IMR-90 (cell line): ENCODE results near the gene NXPE1. TPM values are rescaled to one million over a fixed set of nuclear protein-coding genes. Genes with fewer than 3 reads are reported as not detected.

Source experiments
- ATAC-seq: fragments of 200-7000 bp; cut with Tn5 transposase; 2 replicates; pipeline ENCODE4 v1.9.1; 2020; ENCODE audit warnings: low read depth, mild to moderate bottlenecking, moderate library complexity
- BruUV-seq: library from RNA; stranded (reverse); fragments of 400-500 nt; replicated peaks from 2 replicates; lab custom pipeline; 2021; lab: Mats Ljungman, UMichigan
- CTCF ChIA-PET: fragments of 300-600 bp; formaldehyde crosslinking; extraction: SDS; loops from one replicate; lab custom pipeline; 2021; ENCODE audit warnings: antibody characterized with exemption; lab: Yijun Ruan, JAX
- POLR2A ChIA-PET: fragments of 300-600 bp; sonication (Branson Sonifier 250); formaldehyde crosslinking; loops from one replicate; lab custom pipeline; 2022; ENCODE audit warnings: antibody characterized with exemption; ENCODE audit not compliant: unreplicated experiment; lab: Charles Lee
- DNase-seq: peaks from one replicate; pipeline ENCODE4 v3.0.0; 2013
- H2AFZ ChIP-seq: replicated peaks from 2 replicates; pipeline ENCODE3; 2013; ENCODE audit warnings: low read length, mild to moderate bottlenecking; ENCODE audit not compliant: poor library complexity
- H2AK5ac ChIP-seq: 2 replicates; pipeline ENCODE4 v1.6.1; 2013; ENCODE audit warnings: low read depth, low read length, inconsistent platforms
- H2AK9ac ChIP-seq: replicated peaks from 2 replicates; pipeline ENCODE3; 2013; ENCODE audit warnings: mild to moderate bottlenecking, low read depth, low read length, moderate library complexity; ENCODE audit not compliant: poor library complexity
- H2BK120ac ChIP-seq: 2 replicates; pipeline ENCODE4 v1.6.1; 2013; ENCODE audit warnings: low read depth, low read length, inconsistent platforms
- H2BK15ac ChIP-seq: 3 replicates; pipeline ENCODE4 v1.6.1; 2013; ENCODE audit warnings: low read depth, low read length, inconsistent platforms
- H2BK20ac ChIP-seq: 2 replicates; pipeline ENCODE4 v1.6.1; 2013; ENCODE audit warnings: low read depth, mild to moderate bottlenecking, inconsistent platforms, low read length, moderate library complexity
- H2BK5ac ChIP-seq: 2 replicates; pipeline ENCODE4 v1.6.1; 2013; ENCODE audit warnings: mild to moderate bottlenecking, low read depth, low read length, inconsistent platforms; ENCODE audit not compliant: poor library complexity, severe bottlenecking
- H3K14ac ChIP-seq: replicated peaks from 2 replicates; pipeline ENCODE4 v1.6.1; 2013; ENCODE audit warnings: low read depth, low read length, inconsistent platforms
- H3K18ac ChIP-seq: 2 replicates; pipeline ENCODE4 v1.6.1; 2013; ENCODE audit warnings: low read depth, low read length, control low read depth
- H3K23ac ChIP-seq: 2 replicates; pipeline ENCODE4 v1.6.1; 2013; ENCODE audit warnings: low read depth, low read length, inconsistent platforms
- H3K27ac ChIP-seq: 2 replicates; pipeline ENCODE4 v1.5.1; 2013; ENCODE audit warnings: mild to moderate bottlenecking, control low read depth, low read length; ENCODE audit not compliant: insufficient read depth
- H3K27me3 ChIP-seq: 2 replicates; pipeline ENCODE4 v1.6.1; 2013; ENCODE audit warnings: low read length; ENCODE audit not compliant: control insufficient read depth, insufficient read depth
- H3K36me3 ChIP-seq: 2 replicates; pipeline ENCODE4 v1.6.1; 2013; ENCODE audit warnings: low read length, mixed read lengths; ENCODE audit not compliant: control insufficient read depth, insufficient read depth
- H3K4ac ChIP-seq: 2 replicates; pipeline ENCODE4 v1.6.1; 2013; ENCODE audit warnings: low read depth, low read length, inconsistent platforms
- H3K4me1 ChIP-seq: 2 replicates; pipeline ENCODE4 v1.6.1; 2013; ENCODE audit warnings: low read length, mixed read lengths; ENCODE audit not compliant: control insufficient read depth, insufficient read depth
- H3K4me2 ChIP-seq: 2 replicates; pipeline ENCODE4 v1.6.1; 2013; ENCODE audit warnings: low read depth, mild to moderate bottlenecking, control low read depth, low read length, moderate library complexity
- H3K4me3 ChIP-seq: 2 replicates; pipeline ENCODE4 v1.5.1; 2013; ENCODE audit warnings: low read depth, mild to moderate bottlenecking, control low read depth, low read length, moderate library complexity; ENCODE audit not compliant: insufficient read depth
- H3K56ac ChIP-seq: 2 replicates; pipeline ENCODE4 v1.6.1; 2013; ENCODE audit warnings: low read length, inconsistent platforms; ENCODE audit not compliant: insufficient read depth; ENCODE audit errors: extremely low read depth
- H3K79me1 ChIP-seq, 2 experiments: 2 replicates each; pipeline ENCODE4 v1.6.1; 2013; ENCODE audit warnings: low read length in 2 of 2, inconsistent platforms in 1 of 2, low read depth in 1 of 2
- H3K9ac ChIP-seq: 2 replicates; pipeline ENCODE4 v1.6.1; 2013; ENCODE audit warnings: low read depth, low read length, control low read depth
- H3K9me1 ChIP-seq: 2 replicates; pipeline ENCODE4 v1.6.1; 2013; ENCODE audit warnings: low read length, inconsistent platforms; ENCODE audit not compliant: insufficient read depth
- H3K9me3 ChIP-seq: 2 replicates; pipeline ENCODE4 v1.6.1; 2013; ENCODE audit warnings: low read length; ENCODE audit not compliant: control insufficient read depth, insufficient read depth
- H4K20me1 ChIP-seq: 2 replicates; pipeline ENCODE4 v1.6.1; 2013; ENCODE audit warnings: low read length, inconsistent platforms; ENCODE audit not compliant: insufficient read depth
- H4K5ac ChIP-seq: 2 replicates; pipeline ENCODE4 v1.6.1; 2013; ENCODE audit warnings: mild to moderate bottlenecking, low read depth, low read length, control low read depth
- H4K8ac ChIP-seq, 2 experiments: 2 replicates each; pipeline ENCODE4 v1.6.1; 2013; ENCODE audit warnings: low read depth in 2 of 2, low read length in 2 of 2, control low read depth in 1 of 2, inconsistent platforms in 1 of 2
- H4K91ac ChIP-seq: 2 replicates; pipeline ENCODE4 v1.6.1; 2013; ENCODE audit warnings: low read depth, low read length, inconsistent platforms; ENCODE audit not compliant: insufficient read depth
- BHLHE40 ChIP-seq: fragments of 150-350 bp; IDR thresholded peaks from 2 replicates; pipeline ENCODE4 v1.6.1; 2016; ENCODE audit warnings: mild to moderate bottlenecking, low read depth, low read length
- CEBPB ChIP-seq: IDR thresholded peaks from 2 replicates; pipeline ENCODE4 v1.6.1; 2012; ENCODE audit warnings: low read depth, low read length, improper control_type of control experiment
- CHD1 ChIP-seq: IDR thresholded peaks from 2 replicates; pipeline ENCODE4 v1.6.1; 2012; ENCODE audit warnings: low read depth, low read length, improper control_type of control experiment
- CTCF ChIP-seq: conservative IDR thresholded peaks from 2 replicates; pipeline ENCODE4 v1.5.1; 2012; ENCODE audit warnings: mild to moderate bottlenecking, low read depth, low read length, improper control_type of control experiment
- ELK1 ChIP-seq: fragments of 150-350 bp; IDR thresholded peaks from 2 replicates; pipeline ENCODE4 v1.6.1; 2016; ENCODE audit warnings: low read depth, mild to moderate bottlenecking, low read length, moderate library complexity, borderline replicate concordance
- FOS ChIP-seq: fragments of 150-350 bp; IDR thresholded peaks from 2 replicates; pipeline ENCODE4 v1.6.1; 2016; ENCODE audit warnings: low read depth, low read length
- MAFK ChIP-seq: IDR thresholded peaks from 2 replicates; pipeline ENCODE4 v1.6.1; 2012; ENCODE audit warnings: low read depth, low read length, improper control_type of control experiment
- MAZ ChIP-seq: IDR thresholded peaks from 2 replicates; pipeline ENCODE4 v1.6.1; 2012; ENCODE audit warnings: low read depth, mild to moderate bottlenecking, low read length, improper control_type of control experiment, moderate library complexity, borderline replicate concordance
- POLR2A ChIP-seq: IDR thresholded peaks from 2 replicates; pipeline ENCODE4 v1.6.1; 2012; ENCODE audit warnings: mild to moderate bottlenecking, low read depth, low read length
- RFX5 ChIP-seq: IDR thresholded peaks from 2 replicates; pipeline ENCODE4 v1.8.0; 2012; ENCODE audit warnings: low read depth, mild to moderate bottlenecking, low read length, moderate library complexity
- SMC3 ChIP-seq: fragments of 150-350 bp; IDR thresholded peaks from 2 replicates; pipeline ENCODE4 v1.6.1; 2016; ENCODE audit warnings: low read depth, mild to moderate bottlenecking, antibody characterized with exemption, low read length, moderate library complexity
- WGBS, 2 experiments: methylation state at CpG; one replicate each; pipeline versions ENCODE4 v1.1.5 to v1.1.7; 2013; ENCODE audit warnings: missing lambda C conversion rate in 2 of 2; ENCODE audit not compliant: insufficient read length in 1 of 2; ENCODE audit errors: extremely low coverage in 2 of 2; 5-methylcytosine and 5-hydroxymethylcytosine counted together
- dilution Hi-C: fragments of 300-500 bp; cut with HindIII; formaldehyde crosslinking; loops from one replicate; pipeline ENCODE4 v1.14.3; 2018; ENCODE audit warnings: low sequenced_read_pairs; ENCODE audit not compliant: unreplicated experiment
- in situ Hi-C: fragments of 300-500 bp; cut with MboI; formaldehyde crosslinking; loops from 3 replicates; pipeline ENCODE4 v1.14.3; 2019; ENCODE audit warnings: low sequenced_read_pairs, inconsistent platforms, mixed read lengths
- intact Hi-C: fragments of 100-400 bp; cut with micrococcal nuclease; formaldehyde crosslinking; loops from 2 replicates; pipeline ENCODE4 v1.10.0; 2022
- polyA plus RNA-seq, 3 experiments: library from polyadenylated mRNA; depleted of rRNA; stranded (reverse); fragments of >200 nt; gene quantifications; 2 replicates each; pipeline ENCODE4 v1.2.3, GENCODE V29; 2012; ENCODE audit warnings: low replicate concordance in 1 of 3
- total RNA-seq: library from RNA; depleted of rRNA; stranded (reverse); fragments of >200 nt; gene quantifications from 2 replicates; pipeline ENCODE4 v1.2.3, GENCODE V29; 2012

The NXPE1 gene
- total and polyA plus RNA-seq, 2 of the 4 experiments (the other 2 are of a cell fraction) = not detected

- H3K9me3 ChIP-seq = peaks cover 2% of the 10 kb centered on the region; the same call in 1 of the 2 replicates
- H2AFZ ChIP-seq = no peak overlapping the region
- intact Hi-C loops (no loop called here), dilution Hi-C loops (no loop called here), in situ Hi-C loops (no loop called here)
- H3K27ac ChIP-seq = no peak overlapping the region
- DNase-seq (no peak), ATAC-seq (no peak)
- no peaks in the 10 kb centered on the region for H3K79me1 ChIP-seq
- H3K56ac ChIP-seq = no peak overlapping the region
- no peak overlapping the region for H3K4me3 ChIP-seq
- H4K20me1 ChIP-seq = no peaks in the 10 kb centered on the region
- no peak overlapping the region for H3K9ac ChIP-seq
- no peak overlapping the region for H2AK9ac ChIP-seq
- no peak overlapping the region for H3K18ac ChIP-seq
- H2BK120ac ChIP-seq = no peak overlapping the region
- BruUV-seq = no TSS peak
- no peak overlapping the region for H3K4ac ChIP-seq
- H3K14ac ChIP-seq = no peak overlapping the region
- POLR2A ChIA-PET = no interaction called here
- TF ChIP-seq MAFK = no peak
- no peak for TF ChIP-seq POLR2A
- TF ChIP-seq CTCF = no peak
- no peak for TF ChIP-seq FOS
- no peak for TF ChIP-seq RFX5
- no peak for TF ChIP-seq SMC3
- no peak for TF ChIP-seq CHD1
- no peak for TF ChIP-seq ELK1
- no peak for TF ChIP-seq BHLHE40
- TF ChIP-seq CEBPB = no peak
- no peak for TF ChIP-seq MAZ
- no peak overlapping the region for H2BK20ac ChIP-seq
- no peak overlapping the region for H2BK15ac ChIP-seq
- H4K91ac ChIP-seq = no peak overlapping the region
- no CpG with 5 or more reads among the region's 1 CpG for WGBS, 2 experiments
- no peak overlapping the region for H3K4me2 ChIP-seq
- H4K5ac ChIP-seq = no peak overlapping the region
- no peaks in the 10 kb centered on the region for H3K27me3 ChIP-seq
- no peak overlapping the region for H3K23ac ChIP-seq
- no peak overlapping the region for H2AK5ac ChIP-seq
- no peaks in the 10 kb centered on the region for H3K4me1 ChIP-seq
- CTCF ChIA-PET = no interaction called here
- no peak overlapping the region for H2BK5ac ChIP-seq
- H3K36me3 ChIP-seq = no peaks in the 10 kb centered on the region
- H3K9me1 ChIP-seq = no peaks in the 10 kb centered on the region
- no peak overlapping the region for H4K8ac ChIP-seq
Measured at GRCh38 chr11:114524122-114524521, 35.6 kb downstream of the NXPE1 start.
